MM.1S (cell line): Measurements from ENCODE around the gene AADAT.

Experiments
- CTCF ChIP-seq: fragments of 300-600 bp; sonication (generic); IDR thresholded peaks from 2 replicates; pipeline ENCODE4 v1.5.1; 2016; ENCODE audit warnings: antibody characterized with exemption, low read length, mixed read lengths
- EZH2 ChIP-seq: fragments of 300-600 bp; sonication (generic); optimal IDR thresholded peaks from 2 replicates; pipeline ENCODE3; 2017; ENCODE audit warnings: low read depth, mild to moderate bottlenecking, antibody characterized with exemption, low read length, mixed read lengths
- EZH2phosphoT487 ChIP-seq: fragments of 300-600 bp; sonication (generic); IDR thresholded peaks from 2 replicates; pipeline ENCODE4 v1.6.1; 2018; ENCODE audit warnings: antibody characterized with exemption, low read length

DNA sequence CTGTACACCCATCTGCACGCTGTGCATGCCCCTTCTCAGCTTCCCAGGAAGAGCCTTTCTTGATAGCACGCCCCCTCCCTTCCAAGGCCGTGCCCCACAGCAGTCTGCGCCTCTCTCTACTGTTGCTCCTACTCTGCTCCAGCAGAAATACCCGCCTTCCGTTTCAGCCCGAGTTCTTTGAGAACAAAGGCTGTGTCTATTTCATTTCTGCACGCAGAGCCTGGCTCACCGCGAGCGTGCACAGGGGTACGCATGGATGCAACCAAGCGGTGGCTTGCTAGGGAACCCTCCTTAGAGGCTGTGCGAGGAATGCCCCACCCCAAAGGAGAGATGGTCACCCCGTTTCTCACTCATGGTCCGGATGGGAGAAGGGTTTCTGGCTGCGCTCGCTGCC, 485 bp downstream of the AADAT start:
- TF ChIP-seq CTCF (no peak), EZH2 (no peak), EZH2phosphoT487 (no peak)
